ENCODE data around the gene AQP2. TPM values are rescaled to one million over a fixed set of nuclear protein-coding genes. Genes with fewer than 3 reads are reported as not detected.

Gene AQP2
- total and polyA plus RNA-seq, 2 experiments from 2014 or later, result 0.07 TPM; not detected in 1

DNA sequence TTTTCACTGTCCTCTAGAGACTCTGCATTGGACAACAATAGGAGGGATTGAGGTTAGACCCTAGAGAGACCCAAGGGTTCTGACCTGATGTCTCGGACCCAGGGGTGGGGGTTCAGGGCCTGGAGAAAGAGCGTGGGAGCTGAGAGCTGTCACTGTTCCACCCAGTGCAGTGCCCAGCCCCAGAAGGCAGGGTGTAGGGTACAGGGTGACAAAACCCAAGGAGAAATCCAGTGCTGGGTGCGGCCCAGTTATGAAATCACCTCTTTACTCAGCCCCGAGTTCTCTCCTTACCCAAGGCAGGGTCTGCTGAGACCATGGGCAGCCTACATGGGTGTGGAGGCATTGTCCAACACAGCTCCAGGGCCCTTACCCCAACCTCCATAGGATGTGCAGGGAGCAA lies 2.6 kb downstream of the AQP2 start:
- Histone ChIP-seq H3K4me1 (ENCODE audit: insufficient read depth) (peaks cover 17% of the 10 kb centered on the region; the same call in 1 of the 2 replicates), H4K20me1 (replicated peaks; ENCODE audit: insufficient read depth) (no peaks in the 10 kb centered on the region), H3K4me3 (no peak overlapping the region), H3K36me3 (ENCODE audit: insufficient read depth) (no peaks in the 10 kb centered on the region), H3F3A (replicated peaks; ENCODE audit: low read depth) (no peaks in the 10 kb centered on the region), H3K9me2 (ENCODE audit: insufficient read depth) (no peaks in the 10 kb centered on the region), H3K79me2 (replicated peaks; ENCODE audit: insufficient read depth) (no peaks in the 10 kb centered on the region), H3K27me3 (ENCODE audit: insufficient read depth) (peaks cover 38% of the 10 kb centered on the region), H2AFZ (no peak overlapping the region), H3K27ac (ENCODE audit: low read depth) (no peak overlapping the region), H3K4me2 (no peak overlapping the region)
- Mint-ChIP-seq H3K27me3 (ENCODE audit: insufficient read depth, low read depth, poor library complexity) (peaks cover 13% of the 10 kb centered on the region), H3K4me1 (peaks cover 7% of the 10 kb centered on the region; the same call in 2 of the 3 replicates), H3K4me3 (no peak overlapping the region), H3K27ac (no peak overlapping the region), H3K9me3 (no peaks in the 10 kb centered on the region), H3K36me3 (ENCODE audit: low read depth) (no peaks in the 10 kb centered on the region)
- TF ChIP-seq, protein P1, sequence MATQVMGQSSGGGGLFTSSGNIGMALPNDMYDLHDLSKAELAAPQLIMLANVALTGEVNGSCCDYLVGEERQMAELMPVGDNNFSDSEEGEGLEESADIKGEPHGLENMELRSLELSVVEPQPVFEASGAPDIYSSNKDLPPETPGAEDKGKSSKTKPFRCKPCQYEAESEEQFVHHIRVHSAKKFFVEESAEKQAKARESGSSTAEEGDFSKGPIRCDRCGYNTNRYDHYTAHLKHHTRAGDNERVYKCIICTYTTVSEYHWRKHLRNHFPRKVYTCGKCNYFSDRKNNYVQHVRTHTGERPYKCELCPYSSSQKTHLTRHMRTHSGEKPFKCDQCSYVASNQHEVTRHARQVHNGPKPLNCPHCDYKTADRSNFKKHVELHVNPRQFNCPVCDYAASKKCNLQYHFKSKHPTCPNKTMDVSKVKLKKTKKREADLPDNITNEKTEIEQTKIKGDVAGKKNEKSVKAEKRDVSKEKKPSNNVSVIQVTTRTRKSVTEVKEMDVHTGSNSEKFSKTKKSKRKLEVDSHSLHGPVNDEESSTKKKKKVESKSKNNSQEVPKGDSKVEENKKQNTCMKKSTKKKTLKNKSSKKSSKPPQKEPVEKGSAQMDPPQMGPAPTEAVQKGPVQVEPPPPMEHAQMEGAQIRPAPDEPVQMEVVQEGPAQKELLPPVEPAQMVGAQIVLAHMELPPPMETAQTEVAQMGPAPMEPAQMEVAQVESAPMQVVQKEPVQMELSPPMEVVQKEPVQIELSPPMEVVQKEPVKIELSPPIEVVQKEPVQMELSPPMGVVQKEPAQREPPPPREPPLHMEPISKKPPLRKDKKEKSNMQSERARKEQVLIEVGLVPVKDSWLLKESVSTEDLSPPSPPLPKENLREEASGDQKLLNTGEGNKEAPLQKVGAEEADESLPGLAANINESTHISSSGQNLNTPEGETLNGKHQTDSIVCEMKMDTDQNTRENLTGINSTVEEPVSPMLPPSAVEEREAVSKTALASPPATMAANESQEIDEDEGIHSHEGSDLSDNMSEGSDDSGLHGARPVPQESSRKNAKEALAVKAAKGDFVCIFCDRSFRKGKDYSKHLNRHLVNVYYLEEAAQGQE (IDR thresholded peaks at IDR 0.05; ENCODE audit: unreplicated experiment), result no peak
- no peak for TF ChIP-seq CREB1 (CRISPR knock-in tag; IDR thresholded peaks at IDR 0.05; ENCODE audit: low read depth)
- TF ChIP-seq ZNF331 (CRISPR knock-in tag; IDR thresholded peaks at IDR 0.05; ENCODE audit: low read depth), result no peak
- no peak for TF ChIP-seq ZNF462 (CRISPR knock-in tag; IDR thresholded peaks at IDR 0.05)
- TF ChIP-seq JUNB (IDR thresholded peaks at IDR 0.05; ENCODE audit: unreplicated experiment), result no peak
- no peak for TF ChIP-seq EZH2phosphoT487 (IDR thresholded peaks at IDR 0.05; ENCODE audit: unreplicated experiment)
- no peak for TF ChIP-seq POLR2AphosphoS5 (IDR thresholded peaks at IDR 0.05; ENCODE audit: low read depth)
- ATAC-seq, result no peak
- DNase-seq (ENCODE audit: low spot score), result no peak

All from GM23338 (cell line).